T47D (cell line): ENCODE results near the gene SNAI3.

ENCODE experiments used
- DNase-seq, 2 experiments: peaks; one replicate each; pipeline versions ENCODE4 v3.0.0 to v3.0.0-alpha.2; 2011 to 2012; ENCODE audit warnings: low read depth in 1 of 2, low spot score in 1 of 2
- JUND ChIP-seq: IDR thresholded peaks from 2 replicates; pipeline ENCODE4 v1.6.1; 2012; ENCODE audit warnings: low read depth
- in situ Hi-C: cut with HindIII; loops from 2 replicates; pipeline ENCODE4 v1.10.0; 2016; ENCODE audit warnings: low sequenced_read_pairs, low pct_unique_long_range_greater_than_20kb

Gene SNAI3

DNA sequence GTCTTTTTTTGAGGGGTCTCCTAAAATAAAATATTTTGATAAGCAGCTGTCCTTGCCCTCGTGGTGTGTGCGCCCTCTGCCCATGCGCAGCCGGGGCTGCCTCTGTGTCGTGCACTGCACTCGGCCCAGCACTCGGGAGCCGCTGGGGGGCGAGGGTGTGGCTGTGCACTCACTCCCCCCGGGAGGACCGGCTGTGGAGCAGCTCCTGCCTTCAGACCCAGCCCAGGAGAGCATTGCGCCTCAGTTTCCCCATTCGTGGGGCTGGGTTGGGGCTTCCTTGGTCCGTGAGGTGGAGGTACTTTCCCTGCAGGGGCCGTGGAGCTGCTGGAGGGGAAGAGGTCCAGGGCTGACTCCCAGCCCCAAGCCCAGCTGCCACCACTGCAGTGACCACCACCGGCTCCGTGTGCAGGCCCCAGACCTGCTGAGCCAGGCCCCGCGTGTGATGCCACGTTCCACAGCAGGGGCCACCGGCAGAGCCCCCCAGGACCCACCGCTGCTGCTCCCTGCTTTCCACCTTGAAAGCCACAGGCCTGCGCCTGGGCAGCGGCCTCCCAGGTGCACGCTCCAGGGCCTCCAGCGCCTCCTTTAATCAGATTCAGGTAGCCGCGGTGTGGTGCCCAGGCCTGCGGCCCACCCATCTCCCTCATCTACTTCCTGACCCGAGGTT lies 54.3 kb downstream of the SNAI3 start:
- in situ Hi-C loops: no loop called here
- no peak for DNase-seq
- no peak for TF ChIP-seq JUND

GRCh38 chr16:88631384-88631783 lies 54.9 kb downstream of the SNAI3 start:
- in situ Hi-C loops: no loop called here
- DNase-seq: no peak
- no peak for TF ChIP-seq JUND

DNA sequence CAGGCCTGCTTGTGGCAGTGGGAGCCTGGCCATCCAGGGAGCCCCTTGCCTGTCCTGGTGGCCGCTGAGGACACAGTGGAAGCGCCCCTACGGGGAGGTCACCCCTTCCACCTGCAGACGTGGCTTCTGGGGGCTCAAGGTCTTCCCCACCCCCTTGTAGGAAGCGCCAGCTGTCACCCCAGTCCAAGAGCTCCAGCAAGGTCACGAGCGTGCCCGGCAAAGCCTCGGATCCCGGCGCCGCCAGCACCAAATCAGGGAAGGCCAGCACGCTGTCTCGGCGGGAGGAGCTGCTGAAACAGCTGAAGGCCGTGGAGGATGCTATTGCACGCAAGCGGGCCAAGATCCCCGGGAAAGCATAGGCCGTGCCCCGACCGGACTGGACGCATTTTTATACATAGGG lies 55.4 kb downstream of the SNAI3 start:
- no peak for DNase-seq
- TF ChIP-seq JUND: no peak
- in situ Hi-C loops: no loop called here

- no peak for TF ChIP-seq JUND
- in situ Hi-C loops: no loop called here
- DNase-seq: no peak
These were observed 55.9 kb downstream of the SNAI3 start for GRCh38 chr16:88630433-88630832.

DNA sequence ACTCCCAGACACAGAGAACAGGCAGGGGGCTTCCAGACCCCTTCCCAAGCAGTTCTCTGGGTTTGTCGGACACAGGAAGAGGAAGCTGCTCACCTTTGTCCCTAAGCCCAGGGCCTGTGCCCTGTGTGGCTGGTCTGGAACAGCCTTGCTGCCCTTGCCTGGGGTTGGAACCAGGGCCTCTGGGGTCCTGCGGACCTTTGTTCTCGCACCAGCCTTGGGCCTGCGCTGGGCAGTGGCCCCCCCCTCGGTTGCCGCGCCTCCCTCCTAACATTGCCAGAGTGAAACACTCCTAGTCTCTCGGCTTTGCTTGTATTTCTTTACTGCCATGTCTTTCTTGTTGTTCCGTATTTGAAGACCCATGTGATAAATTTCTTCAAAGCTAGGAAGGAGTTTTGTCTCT lies 56.5 kb downstream of the SNAI3 start:
- in situ Hi-C loops: no loop called here
- no peak for DNase-seq
- TF ChIP-seq JUND: no peak

DNA sequence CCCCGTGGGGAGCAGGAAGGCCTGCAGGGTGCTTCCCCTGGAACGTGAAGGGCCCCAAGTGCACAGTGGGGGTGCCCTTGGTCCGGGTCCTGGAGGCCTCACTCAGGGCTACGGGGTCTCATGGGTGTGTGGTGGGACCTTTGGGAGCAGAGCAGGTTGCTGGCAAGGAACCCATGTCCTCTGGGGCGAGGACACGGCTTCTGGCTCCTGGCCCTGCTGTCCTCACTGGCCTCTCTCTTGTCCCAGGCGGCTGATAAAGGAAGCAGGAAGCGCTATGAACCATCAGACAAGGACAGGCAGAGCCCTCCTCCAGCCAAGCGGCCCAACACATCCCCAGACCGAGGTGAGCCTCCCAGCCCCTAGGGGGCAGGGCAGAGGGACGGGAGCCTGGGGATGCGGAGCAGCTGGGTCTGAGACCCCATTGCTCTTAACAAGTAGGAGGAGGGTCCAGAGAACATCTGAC lies 57.8 kb downstream of the SNAI3 start:
- TF ChIP-seq JUND: no peak
- in situ Hi-C loops: no loop called here
- DNase-seq: no peak
